ENCODE data around the gene ESRP2. TPM values are rescaled to one million over a fixed set of nuclear protein-coding genes. Genes with fewer than 3 reads are reported as not detected.

The ESRP2 gene
- total RNA-seq, 1 experiment from 2014 or later, result 27.0 TPM

DNA sequence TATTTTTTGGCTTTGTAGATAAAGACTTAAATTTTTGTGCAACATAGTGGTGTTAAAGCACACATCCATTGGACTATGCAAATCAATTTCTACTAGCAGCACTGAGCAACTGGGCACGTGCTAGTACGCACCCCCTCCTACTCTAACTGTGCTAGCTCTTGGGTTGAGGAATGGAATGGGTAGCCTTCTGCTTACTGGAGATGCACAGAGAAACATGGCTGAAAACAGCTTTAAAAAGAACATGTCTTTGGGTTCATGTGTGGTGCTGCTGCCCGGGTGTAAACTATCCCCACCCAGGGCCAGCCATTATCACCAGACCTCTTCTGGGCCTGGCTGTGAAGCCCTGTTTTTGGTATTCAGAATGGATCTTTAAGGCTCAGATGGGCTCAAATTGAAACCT lies 7.3 kb downstream of the ESRP2 start:
- Histone ChIP-seq H3K9me3 (ENCODE audit: control insufficient read depth, insufficient read depth, low read depth, low read length) (no peaks in the 10 kb centered on the region), H3K4me3 (ENCODE audit: low read depth in 2 of 2, low read length in 2 of 2) (no peak overlapping the region), H3K27me3 (ENCODE audit: control insufficient read depth, insufficient read depth, low read length) (no peaks in the 10 kb centered on the region), H3K27ac (ENCODE audit: low read length) (no peak overlapping the region), H3K36me3 (ENCODE audit: control insufficient read depth, insufficient read depth, low read length) (no peaks in the 10 kb centered on the region), H3K4me1 (ENCODE audit: control insufficient read depth, insufficient read depth, low read length) (peaks cover 11% of the 10 kb centered on the region)
- CTCF ChIA-PET, result no interaction called here
- in situ Hi-C loops (cut with HindIII; ENCODE audit: low pct_unique_long_range_greater_than_20kb, low sequenced_read_pairs), result no loop called here
- intact Hi-C loops (cut with micrococcal nuclease; ENCODE audit: unreplicated experiment), result loop anchor here (5.0 kb wide), 1 partner anchor 141 kb away; the partner anchor contains the start of gene NFATC3
- BruUV-seq (replicated peaks), result no TSS peak
- POLR2A ChIA-PET, result no interaction called here
- no peak for TF ChIP-seq SIN3A (IDR thresholded peaks at IDR 0.05; ENCODE audit: borderline replicate concordance, insufficient read depth, low read depth, low read length)
- TF ChIP-seq, protein P1, sequence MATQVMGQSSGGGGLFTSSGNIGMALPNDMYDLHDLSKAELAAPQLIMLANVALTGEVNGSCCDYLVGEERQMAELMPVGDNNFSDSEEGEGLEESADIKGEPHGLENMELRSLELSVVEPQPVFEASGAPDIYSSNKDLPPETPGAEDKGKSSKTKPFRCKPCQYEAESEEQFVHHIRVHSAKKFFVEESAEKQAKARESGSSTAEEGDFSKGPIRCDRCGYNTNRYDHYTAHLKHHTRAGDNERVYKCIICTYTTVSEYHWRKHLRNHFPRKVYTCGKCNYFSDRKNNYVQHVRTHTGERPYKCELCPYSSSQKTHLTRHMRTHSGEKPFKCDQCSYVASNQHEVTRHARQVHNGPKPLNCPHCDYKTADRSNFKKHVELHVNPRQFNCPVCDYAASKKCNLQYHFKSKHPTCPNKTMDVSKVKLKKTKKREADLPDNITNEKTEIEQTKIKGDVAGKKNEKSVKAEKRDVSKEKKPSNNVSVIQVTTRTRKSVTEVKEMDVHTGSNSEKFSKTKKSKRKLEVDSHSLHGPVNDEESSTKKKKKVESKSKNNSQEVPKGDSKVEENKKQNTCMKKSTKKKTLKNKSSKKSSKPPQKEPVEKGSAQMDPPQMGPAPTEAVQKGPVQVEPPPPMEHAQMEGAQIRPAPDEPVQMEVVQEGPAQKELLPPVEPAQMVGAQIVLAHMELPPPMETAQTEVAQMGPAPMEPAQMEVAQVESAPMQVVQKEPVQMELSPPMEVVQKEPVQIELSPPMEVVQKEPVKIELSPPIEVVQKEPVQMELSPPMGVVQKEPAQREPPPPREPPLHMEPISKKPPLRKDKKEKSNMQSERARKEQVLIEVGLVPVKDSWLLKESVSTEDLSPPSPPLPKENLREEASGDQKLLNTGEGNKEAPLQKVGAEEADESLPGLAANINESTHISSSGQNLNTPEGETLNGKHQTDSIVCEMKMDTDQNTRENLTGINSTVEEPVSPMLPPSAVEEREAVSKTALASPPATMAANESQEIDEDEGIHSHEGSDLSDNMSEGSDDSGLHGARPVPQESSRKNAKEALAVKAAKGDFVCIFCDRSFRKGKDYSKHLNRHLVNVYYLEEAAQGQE (IDR thresholded peaks at IDR 0.05; ENCODE audit: insufficient read depth in 1 of 2, low read depth in 2 of 2, low read length in 1 of 2), result no peak
- no peak for TF ChIP-seq POLR2AphosphoS5 (IDR thresholded peaks at IDR 0.05; ENCODE audit: low read depth, low read length)
- TF ChIP-seq TCF7L2 (IDR thresholded peaks at IDR 0.05; ENCODE audit: low read depth, low read length), result no peak
- TF ChIP-seq, protein P2, sequence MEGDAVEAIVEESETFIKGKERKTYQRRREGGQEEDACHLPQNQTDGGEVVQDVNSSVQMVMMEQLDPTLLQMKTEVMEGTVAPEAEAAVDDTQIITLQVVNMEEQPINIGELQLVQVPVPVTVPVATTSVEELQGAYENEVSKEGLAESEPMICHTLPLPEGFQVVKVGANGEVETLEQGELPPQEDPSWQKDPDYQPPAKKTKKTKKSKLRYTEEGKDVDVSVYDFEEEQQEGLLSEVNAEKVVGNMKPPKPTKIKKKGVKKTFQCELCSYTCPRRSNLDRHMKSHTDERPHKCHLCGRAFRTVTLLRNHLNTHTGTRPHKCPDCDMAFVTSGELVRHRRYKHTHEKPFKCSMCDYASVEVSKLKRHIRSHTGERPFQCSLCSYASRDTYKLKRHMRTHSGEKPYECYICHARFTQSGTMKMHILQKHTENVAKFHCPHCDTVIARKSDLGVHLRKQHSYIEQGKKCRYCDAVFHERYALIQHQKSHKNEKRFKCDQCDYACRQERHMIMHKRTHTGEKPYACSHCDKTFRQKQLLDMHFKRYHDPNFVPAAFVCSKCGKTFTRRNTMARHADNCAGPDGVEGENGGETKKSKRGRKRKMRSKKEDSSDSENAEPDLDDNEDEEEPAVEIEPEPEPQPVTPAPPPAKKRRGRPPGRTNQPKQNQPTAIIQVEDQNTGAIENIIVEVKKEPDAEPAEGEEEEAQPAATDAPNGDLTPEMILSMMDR (IDR thresholded peaks at IDR 0.05), result no peak
- DNase-seq (ENCODE audit: low read depth, low spot score) (no peak), ATAC-seq (no peak)

DNA sequence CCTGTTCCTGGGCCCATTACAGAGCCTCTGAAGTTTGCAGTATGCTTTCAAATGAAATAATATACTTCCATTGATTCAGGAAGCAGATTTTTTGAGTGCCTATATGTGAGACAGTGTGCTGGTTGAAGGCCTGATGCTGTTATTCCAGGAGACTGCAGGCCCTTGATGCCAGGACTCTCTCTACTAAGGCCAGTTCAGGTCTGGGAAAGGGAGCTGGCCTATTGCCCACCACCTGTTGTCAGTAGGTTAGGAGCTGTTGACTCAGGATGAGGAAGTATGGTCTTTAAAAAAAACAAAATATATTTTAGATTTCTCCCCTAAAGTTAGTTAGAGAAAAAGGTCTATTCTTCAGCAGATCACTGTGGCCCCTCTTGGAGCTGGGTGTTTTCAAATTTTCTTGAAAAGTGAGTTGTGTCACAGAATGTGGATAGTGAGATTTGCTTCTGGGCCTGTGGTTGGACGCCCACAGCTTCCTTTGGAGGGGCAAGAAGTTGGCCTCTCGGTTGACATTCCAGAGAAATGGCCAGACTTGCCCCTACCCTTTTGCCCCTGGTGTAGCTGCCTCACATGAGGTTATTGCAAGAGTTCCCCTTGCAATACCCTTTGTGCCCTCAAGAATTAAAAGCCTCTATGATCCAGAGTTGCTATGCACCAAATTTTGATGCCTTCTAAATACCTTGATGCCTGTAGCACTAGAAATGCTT lies 7.9 kb downstream of the ESRP2 start:
- H3K4me1 ChIP-seq (ENCODE audit: control insufficient read depth, insufficient read depth, low read length), result peaks cover 11% of the 10 kb centered on the region
- CTCF ChIA-PET, result interaction anchor here (0.6 kb wide), 1 partner anchor 11 kb away, joined by 6 read pairs; no protein-coding TSS in a partner anchor
- BruUV-seq (replicated peaks), result no TSS peak
- DNase-seq (ENCODE audit: low read depth, low spot score), result no peak
- TF ChIP-seq POLR2AphosphoS5 (IDR thresholded peaks at IDR 0.05; ENCODE audit: low read depth, low read length), result no peak
- TF ChIP-seq SIN3A (IDR thresholded peaks at IDR 0.05; ENCODE audit: borderline replicate concordance, insufficient read depth, low read depth, low read length), result no peak
- TF ChIP-seq, protein P2 (IDR thresholded peaks at IDR 0.05), result no peak
- TF ChIP-seq, protein P1 (IDR thresholded peaks at IDR 0.05; ENCODE audit: insufficient read depth in 1 of 2, low read depth in 2 of 2, low read length in 1 of 2), result no peak
- no peak for TF ChIP-seq TCF7L2 (IDR thresholded peaks at IDR 0.05; ENCODE audit: low read depth, low read length)
- no peaks in the 10 kb centered on the region for H3K36me3 ChIP-seq (ENCODE audit: control insufficient read depth, insufficient read depth, low read length)
- in situ Hi-C loops (cut with HindIII; ENCODE audit: low pct_unique_long_range_greater_than_20kb, low sequenced_read_pairs) (no loop called here), intact Hi-C loops (cut with micrococcal nuclease; ENCODE audit: unreplicated experiment) (loop anchor here (5.0 kb wide), 1 partner anchor 141 kb away; the partner anchor contains the start of gene NFATC3)
- POLR2A ChIA-PET, result no interaction called here
- H3K9me3 ChIP-seq (ENCODE audit: control insufficient read depth, insufficient read depth, low read depth, low read length), result no peaks in the 10 kb centered on the region
- no peak overlapping the region for H3K27ac ChIP-seq (ENCODE audit: low read length)
- H3K27me3 ChIP-seq (ENCODE audit: control insufficient read depth, insufficient read depth, low read length), result no peaks in the 10 kb centered on the region
- no peak for ATAC-seq
- no peak overlapping the region for H3K4me3 ChIP-seq (ENCODE audit: low read depth in 2 of 2, low read length in 2 of 2)
